MM.1S (cell line): Measurements from ENCODE around the gene CCSER1.
"Not testable (repeated sequence)": the region's sequence is repeated elsewhere in the genome, so short reads cannot be mapped to it uniquely, and the experiment has no call there.

ENCODE experiments used
- DNase-seq: peaks from one replicate; pipeline ENCODE4 v3.0.0-alpha.2; 2015
- H2AFZ ChIP-seq: fragments of 300-600 bp; sonication (generic); 2 replicates; pipeline ENCODE4 v1.6.0; 2016; ENCODE audit warnings: antibody characterized with exemption, low read length
- H3F3A ChIP-seq: fragments of 300-600 bp; sonication (generic); 2 replicates; pipeline ENCODE4 v1.6.1; 2016; ENCODE audit warnings: mild to moderate bottlenecking, antibody characterized with exemption, low read length, moderate library complexity, mixed read lengths; ENCODE audit not compliant: insufficient read depth
- H3K27ac ChIP-seq: fragments of 300-600 bp; sonication (generic); 2 replicates; pipeline ENCODE4 v1.5.1; 2016; ENCODE audit warnings: mild to moderate bottlenecking, low read length
- H3K27me3 ChIP-seq: fragments of 300-600 bp; sonication (generic); replicated peaks from 2 replicates; pipeline ENCODE4 v1.6.0; 2016; ENCODE audit warnings: low read length; ENCODE audit not compliant: insufficient read depth
- H3K36me3 ChIP-seq: fragments of 300-600 bp; sonication (generic); replicated peaks from 2 replicates; pipeline ENCODE4 v1.6.1; 2016; ENCODE audit warnings: mild to moderate bottlenecking, low read length, mixed read lengths; ENCODE audit not compliant: insufficient read depth
- H3K4me1 ChIP-seq: fragments of 300-600 bp; sonication (generic); 2 replicates; pipeline ENCODE4 v1.6.1; 2016; ENCODE audit warnings: low read length, mixed read lengths
- H3K4me2 ChIP-seq: fragments of 300-600 bp; sonication (generic); 2 replicates; pipeline ENCODE4 v1.6.0; 2016; ENCODE audit warnings: low read depth, low read length
- H3K4me3 ChIP-seq: fragments of 300-600 bp; sonication (generic); 2 replicates; pipeline ENCODE4 v1.5.1; 2016; ENCODE audit warnings: low read length, mixed read lengths
- H3K79me2 ChIP-seq: fragments of 300-600 bp; sonication (generic); 2 replicates; pipeline ENCODE4 v1.6.1; 2016; ENCODE audit warnings: mixed run types, low read length, mixed read lengths
- H3K9ac ChIP-seq: fragments of 300-600 bp; sonication (generic); 2 replicates; pipeline ENCODE4 v1.6.1; 2016; ENCODE audit warnings: low read length, mixed read lengths
- H3K9me2 ChIP-seq: fragments of 300-600 bp; sonication (generic); replicated peaks from 2 replicates; pipeline ENCODE4 v1.6.1; 2016; ENCODE audit warnings: mild to moderate bottlenecking, low read length, mixed read lengths; ENCODE audit not compliant: insufficient read depth
- H3K9me3 ChIP-seq: fragments of 300-600 bp; sonication (generic); replicated peaks from 2 replicates; pipeline ENCODE4 v1.6.1; 2016; ENCODE audit warnings: mild to moderate bottlenecking, low read length, mixed read lengths; ENCODE audit not compliant: insufficient read depth
- H4K20me1 ChIP-seq: fragments of 300-600 bp; sonication (generic); 2 replicates; pipeline ENCODE4 v1.6.1; 2016; ENCODE audit warnings: mild to moderate bottlenecking, low read length, moderate library complexity, mixed read lengths; ENCODE audit not compliant: insufficient read depth
- EZH2 ChIP-seq: fragments of 300-600 bp; sonication (generic); optimal IDR thresholded peaks from 2 replicates; pipeline ENCODE3; 2017; ENCODE audit warnings: low read depth, mild to moderate bottlenecking, antibody characterized with exemption, low read length, mixed read lengths
- EZH2phosphoT487 ChIP-seq: fragments of 300-600 bp; sonication (generic); IDR thresholded peaks from 2 replicates; pipeline ENCODE4 v1.6.1; 2018; ENCODE audit warnings: antibody characterized with exemption, low read length
- TF ChIP-seq, protein P1 (sequence below): fragments of 300-600 bp; sonication (generic); IDR thresholded peaks from 2 replicates; pipeline ENCODE4 v1.5.1; 2016; ENCODE audit warnings: antibody characterized with exemption, low read length, mixed read lengths

The CCSER1 gene

DNA sequence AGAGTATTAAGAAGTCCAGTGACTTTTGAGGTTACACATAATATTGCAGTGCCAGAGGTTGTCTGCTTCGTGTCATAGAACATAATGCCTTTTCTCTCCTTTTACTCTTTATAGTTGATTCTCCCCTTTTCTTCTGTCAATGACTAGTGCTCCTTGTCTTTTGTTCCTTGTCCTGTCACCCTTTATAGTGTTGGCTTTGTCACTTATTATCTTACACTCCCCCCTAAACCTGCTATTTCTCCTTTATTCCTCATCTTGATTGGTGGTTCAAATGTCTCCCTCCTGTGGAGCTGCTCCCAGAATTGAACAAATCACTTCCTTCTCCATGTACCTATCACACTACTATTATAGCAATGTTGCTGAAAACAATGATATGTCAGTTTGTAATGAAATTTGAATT lies 1320.0 kb downstream of the CCSER1 start:
- Histone ChIP-seq H4K20me1 (no peaks in the 10 kb centered on the region), H3K27me3 (no peaks in the 10 kb centered on the region)

DNA sequence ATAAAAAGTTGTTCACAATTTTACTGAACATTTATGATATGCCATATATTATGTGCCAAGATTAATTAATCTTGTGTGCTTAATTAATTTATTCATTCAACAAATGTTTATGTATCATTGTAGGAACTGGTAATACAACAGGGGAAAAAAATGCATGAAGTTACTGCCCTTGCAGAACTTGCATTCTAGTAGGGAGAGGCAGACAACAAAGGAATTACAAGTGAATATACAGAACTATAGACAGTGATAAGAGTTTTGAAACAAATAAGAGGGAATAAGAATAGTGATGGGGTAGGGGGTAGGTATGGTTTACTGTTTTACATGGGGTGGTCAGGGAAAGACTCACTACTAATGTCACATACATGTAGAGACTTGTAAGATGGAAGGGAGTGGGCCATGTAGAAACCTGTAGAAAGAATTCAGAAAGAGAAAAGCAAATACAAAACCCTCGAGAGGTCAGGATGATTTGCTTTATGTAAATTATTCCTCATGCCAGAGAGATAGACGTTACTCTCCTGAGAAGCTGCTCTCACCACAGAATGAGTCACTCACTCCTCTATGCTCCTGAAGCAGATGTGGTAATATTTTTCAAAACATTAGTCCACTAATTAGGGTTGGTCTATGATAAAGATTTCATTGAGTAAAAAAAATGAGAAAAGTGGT lies 1321.6 kb downstream of the CCSER1 start:
- Histone ChIP-seq H3K4me3 (no peak overlapping the region), H3K4me2 (no peak overlapping the region)
- DNase-seq = no peak

More for the DNA sequence above, 1320.0 kb downstream of the CCSER1 start:
- H2AFZ ChIP-seq = no peak overlapping the region
- DNase-seq = no peak
- H3K79me2 ChIP-seq = no peaks in the 10 kb centered on the region
- H3K9me3 ChIP-seq = no peaks in the 10 kb centered on the region
- no peaks in the 10 kb centered on the region for H3K9me2 ChIP-seq
- no peak overlapping the region for H3K9ac ChIP-seq
- TF ChIP-seq EZH2phosphoT487 = no peak
- no peak for TF ChIP-seq EZH2
- TF ChIP-seq, protein P1, sequence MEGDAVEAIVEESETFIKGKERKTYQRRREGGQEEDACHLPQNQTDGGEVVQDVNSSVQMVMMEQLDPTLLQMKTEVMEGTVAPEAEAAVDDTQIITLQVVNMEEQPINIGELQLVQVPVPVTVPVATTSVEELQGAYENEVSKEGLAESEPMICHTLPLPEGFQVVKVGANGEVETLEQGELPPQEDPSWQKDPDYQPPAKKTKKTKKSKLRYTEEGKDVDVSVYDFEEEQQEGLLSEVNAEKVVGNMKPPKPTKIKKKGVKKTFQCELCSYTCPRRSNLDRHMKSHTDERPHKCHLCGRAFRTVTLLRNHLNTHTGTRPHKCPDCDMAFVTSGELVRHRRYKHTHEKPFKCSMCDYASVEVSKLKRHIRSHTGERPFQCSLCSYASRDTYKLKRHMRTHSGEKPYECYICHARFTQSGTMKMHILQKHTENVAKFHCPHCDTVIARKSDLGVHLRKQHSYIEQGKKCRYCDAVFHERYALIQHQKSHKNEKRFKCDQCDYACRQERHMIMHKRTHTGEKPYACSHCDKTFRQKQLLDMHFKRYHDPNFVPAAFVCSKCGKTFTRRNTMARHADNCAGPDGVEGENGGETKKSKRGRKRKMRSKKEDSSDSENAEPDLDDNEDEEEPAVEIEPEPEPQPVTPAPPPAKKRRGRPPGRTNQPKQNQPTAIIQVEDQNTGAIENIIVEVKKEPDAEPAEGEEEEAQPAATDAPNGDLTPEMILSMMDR = no peak
- H3K4me3 ChIP-seq = no peak overlapping the region
- H3K27ac ChIP-seq = no peak overlapping the region
- H3F3A ChIP-seq = no peaks in the 10 kb centered on the region
- H3K4me1 ChIP-seq = no peaks in the 10 kb centered on the region
- no peaks in the 10 kb centered on the region for H3K36me3 ChIP-seq
- H3K4me2 ChIP-seq = no peak overlapping the region

DNA sequence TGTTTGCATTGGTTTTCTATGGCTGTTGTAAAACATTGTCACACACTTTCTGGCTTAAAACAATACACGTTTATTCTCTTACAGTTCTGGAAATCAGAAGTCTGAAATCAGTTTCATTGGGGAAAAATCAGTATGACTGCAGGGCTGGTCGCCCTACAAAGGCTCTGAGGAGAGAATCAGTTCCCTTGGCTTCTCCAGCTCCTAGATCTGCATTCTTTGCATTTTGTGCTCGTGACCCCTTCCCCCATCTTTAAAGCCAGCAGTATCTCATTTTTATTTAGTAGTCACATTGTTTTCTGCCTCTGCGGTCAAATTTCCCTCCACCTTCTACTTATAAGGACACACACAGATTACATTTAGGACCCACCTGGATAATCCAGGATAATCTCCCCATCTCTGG lies 1326.9 kb downstream of the CCSER1 start:
- H3K9me2 ChIP-seq = no peaks in the 10 kb centered on the region
- H3K36me3 ChIP-seq = no peaks in the 10 kb centered on the region
- no peak overlapping the region for H2AFZ ChIP-seq
- H3F3A ChIP-seq = no peaks in the 10 kb centered on the region
- DNase-seq = no peak
- H3K9me3 ChIP-seq = no peaks in the 10 kb centered on the region
- H3K27ac ChIP-seq = no peak overlapping the region
- no peak overlapping the region for H3K4me3 ChIP-seq
- no peaks in the 10 kb centered on the region for H3K4me1 ChIP-seq
- no peaks in the 10 kb centered on the region for H4K20me1 ChIP-seq
- TF ChIP-seq EZH2 (no peak), EZH2phosphoT487 (no peak)
- TF ChIP-seq, protein P1 = no peak
- H3K4me2 ChIP-seq = no peak overlapping the region
- H3K27me3 ChIP-seq = no peaks in the 10 kb centered on the region
- no peak overlapping the region for H3K9ac ChIP-seq
- no peaks in the 10 kb centered on the region for H3K79me2 ChIP-seq

More for the DNA sequence above, 1321.6 kb downstream of the CCSER1 start:
- Histone ChIP-seq H3K9me2 (no peaks in the 10 kb centered on the region), H3K36me3 (no peaks in the 10 kb centered on the region), H3K27me3 (no peaks in the 10 kb centered on the region), H3K9me3 (no peaks in the 10 kb centered on the region), H2AFZ (no peak overlapping the region), H4K20me1 (no peaks in the 10 kb centered on the region), H3K4me1 (no peaks in the 10 kb centered on the region), H3K27ac (no peak overlapping the region), H3K79me2 (no peaks in the 10 kb centered on the region), H3K9ac (no peak overlapping the region), H3F3A (no peaks in the 10 kb centered on the region)
- no peak for TF ChIP-seq EZH2phosphoT487
- no peak for TF ChIP-seq EZH2
- TF ChIP-seq, protein P1 = no peak

DNA sequence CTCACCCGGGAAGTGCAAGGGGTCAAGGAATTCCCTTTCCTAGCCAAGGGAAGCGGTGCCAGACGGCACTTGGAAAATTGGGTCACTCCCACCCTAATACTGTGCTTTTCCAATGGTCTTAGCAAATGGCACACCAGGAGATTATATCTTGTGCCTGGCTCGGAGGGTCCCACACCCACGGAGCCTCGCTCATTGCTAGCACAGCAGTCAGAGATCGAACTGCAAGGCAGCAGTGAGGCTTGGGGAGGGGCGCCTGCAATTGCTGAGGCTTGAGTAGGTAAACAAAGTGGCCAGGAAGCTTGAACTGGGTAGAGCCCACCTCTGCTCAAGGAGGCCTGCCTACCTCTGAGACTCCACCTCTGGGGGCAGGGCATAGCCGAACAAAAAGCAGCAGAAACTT lies 1335.4 kb downstream of the CCSER1 start:
- H3K27ac ChIP-seq, H3K79me2 ChIP-seq, H3K4me1 ChIP-seq, H2AFZ ChIP-seq, H3K36me3 ChIP-seq, H3K4me2 ChIP-seq, H3K9me2 ChIP-seq, H3K9ac ChIP-seq, H3K27me3 ChIP-seq, H3F3A ChIP-seq, H3K9me3 ChIP-seq, DNase-seq, H4K20me1 ChIP-seq, H3K4me3 ChIP-seq: not testable (repeated sequence)
